GM23338 (cell line): ENCODE results near the gene VHLL. TPM values are rescaled to one million over a fixed set of nuclear protein-coding genes. Genes with fewer than 3 reads are reported as not detected.
"Not testable (repeated sequence)": the region's sequence is repeated elsewhere in the genome, so short reads cannot be mapped to it uniquely, and the experiment has no call there.

Source experiments
- ATAC-seq: fragments of 200-7000 bp; cut with Tn5 transposase; 3 replicates; pipeline ENCODE4 v1.9.1; 2020
- DNase-seq: peaks from one replicate; pipeline ENCODE4 v3.0.0-alpha.2; 2015; ENCODE audit warnings: low spot score
- H2AFZ ChIP-seq: fragments of 200-600 bp; sonication (generic); 2 replicates; pipeline ENCODE4 v1.8.0; 2016; ENCODE audit warnings: antibody characterized with exemption, mild to moderate bottlenecking, moderate library complexity
- H3F3A ChIP-seq: fragments of 200-600 bp; sonication (generic); replicated peaks from 2 replicates; pipeline ENCODE4 v1.8.0; 2017; ENCODE audit warnings: antibody characterized with exemption, mixed run types, low read depth
- H3K27ac ChIP-seq: fragments of 200-600 bp; sonication (generic); 2 replicates; pipeline ENCODE4 v1.6.1; 2016; ENCODE audit warnings: low read depth
- H3K27me3 ChIP-seq: fragments of 200-600 bp; sonication (generic); 2 replicates; pipeline ENCODE4 v1.8.0; 2016; ENCODE audit warnings: mild to moderate bottlenecking, mixed run types, moderate library complexity; ENCODE audit not compliant: insufficient read depth
- H3K36me3 ChIP-seq: fragments of 200-600 bp; sonication (generic); 2 replicates; pipeline ENCODE4 v1.8.0; 2016; ENCODE audit warnings: mild to moderate bottlenecking; ENCODE audit not compliant: insufficient read depth
- H3K4me1 ChIP-seq: fragments of 200-600 bp; sonication (generic); 2 replicates; pipeline ENCODE4 v1.8.0; 2016; ENCODE audit warnings: mild to moderate bottlenecking, moderate library complexity; ENCODE audit not compliant: insufficient read depth
- H3K4me2 ChIP-seq: fragments of 200-600 bp; sonication (generic); 2 replicates; pipeline ENCODE4 v1.7.1; 2017; ENCODE audit warnings: mixed run types
- H3K4me3 ChIP-seq: fragments of 200-600 bp; sonication (generic); 2 replicates; pipeline ENCODE4 v1.6.1; 2016; ENCODE audit warnings: mixed run types
- H3K79me2 ChIP-seq: fragments of 200-600 bp; sonication (generic); replicated peaks from 2 replicates; pipeline ENCODE4 v1.8.0; 2017; ENCODE audit warnings: mild to moderate bottlenecking; ENCODE audit not compliant: insufficient read depth
- H3K9me2 ChIP-seq: fragments of 200-600 bp; sonication (generic); 2 replicates; pipeline ENCODE4 v1.8.0; 2017; ENCODE audit not compliant: insufficient read depth
- H4K20me1 ChIP-seq: fragments of 200-600 bp; sonication (generic); replicated peaks from 2 replicates; pipeline ENCODE4 v1.8.0; 2017; ENCODE audit warnings: mild to moderate bottlenecking; ENCODE audit not compliant: insufficient read depth
- H3K27ac Mint-ChIP-seq: 2 replicates; pipeline ENCODE4 v1.8.0; 2020; ENCODE audit warnings: inconsistent platforms, mild to moderate bottlenecking, moderate library complexity, mixed read lengths
- H3K27me3 Mint-ChIP-seq: 3 replicates; pipeline ENCODE4 v1.8.0; 2022; ENCODE audit warnings: low read depth, mild to moderate bottlenecking, moderate library complexity, mixed read lengths, inconsistent platforms; ENCODE audit not compliant: insufficient read depth, poor library complexity
- H3K36me3 Mint-ChIP-seq: 3 replicates; pipeline ENCODE4 v1.8.0; 2021; ENCODE audit warnings: low read depth, mild to moderate bottlenecking, inconsistent platforms, moderate library complexity, mixed read lengths
- H3K4me1 Mint-ChIP-seq: 3 replicates; pipeline ENCODE4 v1.8.0; 2020; ENCODE audit warnings: mild to moderate bottlenecking, inconsistent platforms, mixed read lengths
- H3K4me3 Mint-ChIP-seq: 3 replicates; pipeline ENCODE4 v1.8.0; 2021; ENCODE audit warnings: moderate library complexity, mild to moderate bottlenecking, inconsistent platforms, mixed read lengths
- H3K9me3 Mint-ChIP-seq: 3 replicates; pipeline ENCODE4 v1.8.0; 2020; ENCODE audit warnings: moderate library complexity, mild to moderate bottlenecking, inconsistent platforms, mixed read lengths
- CREB1 ChIP-seq: fragments of 250-450 bp; sonication (Bioruptor Pico); IDR thresholded peaks from 2 replicates; pipeline ENCODE4 v1.5.0; 2020; ENCODE audit warnings: low read depth, mild to moderate bottlenecking, moderate library complexity
- EZH2 ChIP-seq: fragments of 200-600 bp; sonication (generic); IDR thresholded peaks from one replicate; pipeline ENCODE4 v1.8.0; 2017; ENCODE audit warnings: antibody characterized with exemption, mild to moderate bottlenecking, low read depth; ENCODE audit not compliant: unreplicated experiment
- EZH2phosphoT487 ChIP-seq: fragments of 200-600 bp; sonication (generic); IDR thresholded peaks from one replicate; pipeline ENCODE4 v1.8.1; 2018; ENCODE audit warnings: antibody characterized with exemption; ENCODE audit not compliant: unreplicated experiment
- JUNB ChIP-seq: IDR thresholded peaks from one replicate; pipeline ENCODE4 v1.6.1; 2016; ENCODE audit warnings: antibody characterized with exemption; ENCODE audit not compliant: unreplicated experiment
- NANOG ChIP-seq: IDR thresholded peaks from 2 replicates; pipeline ENCODE4 v1.6.1; 2016; ENCODE audit warnings: antibody characterized with exemption, borderline replicate concordance
- STAT1 ChIP-seq: IDR thresholded peaks from one replicate; pipeline ENCODE4 v1.6.1; 2016; ENCODE audit warnings: antibody characterized with exemption; ENCODE audit not compliant: unreplicated experiment
- ZNF114 ChIP-seq: fragments of 250-450 bp; sonication (Bioruptor Pico); IDR thresholded peaks from 2 replicates; pipeline ENCODE4 v1.5.0; 2020; ENCODE audit warnings: mild to moderate bottlenecking, moderate library complexity
- ZNF331 ChIP-seq: fragments of 250-450 bp; sonication (Bioruptor Pico); IDR thresholded peaks from 2 replicates; pipeline ENCODE4 v1.5.0; 2020; ENCODE audit warnings: low read depth, mild to moderate bottlenecking, moderate library complexity
- polyA plus RNA-seq: library from polyadenylated mRNA; unstranded; fragments of >200 nt; fragmentation: Nextera tagmentation; extraction: Ambion mirVana; gene quantifications from 2 replicates; pipeline ENCODE4 v1.2.1, GENCODE V29; 2016
- total RNA-seq: library from RNA; depleted of rRNA; stranded (reverse); fragments of >200 nt; shearing (Covaris generic); gene quantifications from 2 replicates; pipeline ENCODE4 v1.2.3, GENCODE V29; 2014
- TF ChIP-seq, protein P1 (sequence below), 2 experiments: fragments of 200-600 bp in 1 of 2; sonication (generic) in 1 of 2; conservative IDR thresholded peaks; 2 replicates each; pipeline versions ENCODE4 v1.5.1 to v1.6.1; 2016 to 2017; ENCODE audit warnings: antibody characterized with exemption in 2 of 2, low read depth in 2 of 2, mild to moderate bottlenecking in 2 of 2, moderate library complexity in 1 of 2
- TF ChIP-seq, protein P2 (sequence below): fragments of 250-450 bp; sonication (Bioruptor Pico); IDR thresholded peaks from 2 replicates; pipeline ENCODE4 v1.5.0; 2020; ENCODE audit warnings: mild to moderate bottlenecking, moderate library complexity

Gene VHLL
- total and polyA plus RNA-seq, 2 experiments from 2014 or later, result not detected

DNA sequence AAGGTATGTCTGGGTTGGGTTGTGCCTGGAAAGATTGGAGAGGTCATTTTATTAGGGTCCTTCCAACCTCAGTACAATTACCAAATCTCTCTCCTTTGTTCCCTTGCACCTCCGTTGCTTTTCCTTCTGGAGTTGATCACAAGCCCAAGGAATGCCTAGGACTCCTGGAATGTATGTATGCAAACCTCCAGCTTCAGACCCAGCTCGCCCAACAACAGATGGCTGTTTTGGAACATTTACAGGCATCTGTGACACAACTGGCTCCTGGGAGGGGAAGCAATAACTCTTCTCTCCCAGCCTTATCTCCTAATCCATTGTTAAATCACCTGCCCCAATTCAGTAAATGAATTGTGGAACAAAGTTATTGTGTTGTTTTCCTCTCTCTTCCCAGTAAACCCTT, 47.5 kb upstream of the VHLL start:
- Mint-ChIP-seq H3K9me3 (no peaks in the 10 kb centered on the region), H3K4me3 (no peak overlapping the region), H3K27me3 (no peaks in the 10 kb centered on the region), H3K36me3 (no peaks in the 10 kb centered on the region), H3K4me1 (no peaks in the 10 kb centered on the region), H3K27ac (no peak overlapping the region)
- H3K4me1 ChIP-seq, result no peaks in the 10 kb centered on the region
- no peaks in the 10 kb centered on the region for H3K79me2 ChIP-seq
- no peak overlapping the region for H2AFZ ChIP-seq
- no peak overlapping the region for H3K4me3 ChIP-seq
- H3K9me2 ChIP-seq, result no peaks in the 10 kb centered on the region
- H3F3A ChIP-seq, result no peaks in the 10 kb centered on the region; the same call in 1 of the 2 replicates
- H3K4me2 ChIP-seq, result no peak overlapping the region
- TF ChIP-seq STAT1, result no peak
- TF ChIP-seq, protein P1, sequence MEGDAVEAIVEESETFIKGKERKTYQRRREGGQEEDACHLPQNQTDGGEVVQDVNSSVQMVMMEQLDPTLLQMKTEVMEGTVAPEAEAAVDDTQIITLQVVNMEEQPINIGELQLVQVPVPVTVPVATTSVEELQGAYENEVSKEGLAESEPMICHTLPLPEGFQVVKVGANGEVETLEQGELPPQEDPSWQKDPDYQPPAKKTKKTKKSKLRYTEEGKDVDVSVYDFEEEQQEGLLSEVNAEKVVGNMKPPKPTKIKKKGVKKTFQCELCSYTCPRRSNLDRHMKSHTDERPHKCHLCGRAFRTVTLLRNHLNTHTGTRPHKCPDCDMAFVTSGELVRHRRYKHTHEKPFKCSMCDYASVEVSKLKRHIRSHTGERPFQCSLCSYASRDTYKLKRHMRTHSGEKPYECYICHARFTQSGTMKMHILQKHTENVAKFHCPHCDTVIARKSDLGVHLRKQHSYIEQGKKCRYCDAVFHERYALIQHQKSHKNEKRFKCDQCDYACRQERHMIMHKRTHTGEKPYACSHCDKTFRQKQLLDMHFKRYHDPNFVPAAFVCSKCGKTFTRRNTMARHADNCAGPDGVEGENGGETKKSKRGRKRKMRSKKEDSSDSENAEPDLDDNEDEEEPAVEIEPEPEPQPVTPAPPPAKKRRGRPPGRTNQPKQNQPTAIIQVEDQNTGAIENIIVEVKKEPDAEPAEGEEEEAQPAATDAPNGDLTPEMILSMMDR (conservative IDR thresholded peaks at IDR 0.05; ENCODE audit: low read depth in 2 of 2), result no peak
- H3K36me3 ChIP-seq, result no peaks in the 10 kb centered on the region
- H4K20me1 ChIP-seq, result no peaks in the 10 kb centered on the region; the same call in 1 of the 2 replicates
- no peaks in the 10 kb centered on the region for H3K27me3 ChIP-seq
- ATAC-seq (peak; percentile 45; the same call in 2 of the 3 replicates), DNase-seq (peak; percentile 56)
- no peak overlapping the region for H3K27ac ChIP-seq

DNA sequence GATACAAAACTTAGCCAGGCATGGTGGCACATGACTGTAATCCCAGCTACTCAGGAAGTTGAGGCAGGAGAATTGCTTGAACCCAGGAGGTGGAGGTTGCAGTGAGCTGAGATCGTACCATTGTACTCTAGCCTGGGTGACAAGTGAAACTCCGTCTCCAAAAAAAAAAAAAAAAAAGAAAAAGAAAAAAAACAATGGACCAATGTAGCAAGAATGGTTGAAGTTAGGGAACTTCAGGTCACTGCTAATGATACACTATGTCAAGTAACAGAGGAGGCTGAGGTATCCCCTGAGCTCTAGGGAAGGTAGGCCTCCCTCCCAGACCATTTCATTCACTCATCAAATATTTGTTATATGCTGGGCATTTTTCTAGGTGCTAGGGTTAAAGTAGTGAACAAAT, 46.9 kb upstream of the VHLL start:
- H3K9me3 Mint-ChIP-seq, H3K27ac Mint-ChIP-seq, H4K20me1 ChIP-seq, H3K4me1 Mint-ChIP-seq, H3K4me1 ChIP-seq, H3K9me2 ChIP-seq, H3K79me2 ChIP-seq, H3K27me3 ChIP-seq, ATAC-seq, H3F3A ChIP-seq, H3K27me3 Mint-ChIP-seq, H3K36me3 ChIP-seq, H3K4me2 ChIP-seq, DNase-seq, H3K36me3 Mint-ChIP-seq, H3K4me3 ChIP-seq, H2AFZ ChIP-seq, H3K27ac ChIP-seq, H3K4me3 Mint-ChIP-seq: not testable (repeated sequence)

DNA sequence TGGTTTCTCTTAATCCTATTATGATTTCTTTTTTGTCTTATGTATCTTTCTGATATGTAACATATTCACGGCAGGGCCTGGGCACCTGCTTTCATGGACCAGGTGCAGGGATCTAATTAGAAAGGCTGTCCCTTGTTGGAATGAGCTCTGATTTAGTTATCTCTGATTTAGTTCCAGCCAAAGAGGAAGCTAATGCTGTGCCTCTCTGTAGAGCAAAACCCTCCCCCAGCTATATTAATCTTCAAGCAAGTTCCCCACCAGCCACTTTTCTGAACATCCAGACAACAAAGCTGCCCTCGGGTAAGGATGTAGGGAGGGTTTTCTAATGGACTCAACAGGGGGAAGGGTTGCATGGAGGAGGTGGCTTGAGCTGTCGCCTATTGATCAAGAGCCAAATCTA, 45.3 kb upstream of the VHLL start:
- no peaks in the 10 kb centered on the region for H3K4me1 ChIP-seq
- no peaks in the 10 kb centered on the region for H3K27me3 ChIP-seq
- Mint-ChIP-seq H3K27ac (no peak overlapping the region), H3K4me1 (no peaks in the 10 kb centered on the region), H3K36me3 (no peaks in the 10 kb centered on the region), H3K9me3 (no peaks in the 10 kb centered on the region), H3K4me3 (no peak overlapping the region), H3K27me3 (no peaks in the 10 kb centered on the region)
- H2AFZ ChIP-seq, result no peak overlapping the region
- peaks cover 4% of the 10 kb centered on the region; the same call in 1 of the 2 replicates for H3F3A ChIP-seq
- ATAC-seq (no peak), DNase-seq (no peak)
- H3K36me3 ChIP-seq, result no peaks in the 10 kb centered on the region
- H3K4me2 ChIP-seq, result no peak overlapping the region
- H3K79me2 ChIP-seq, result no peaks in the 10 kb centered on the region
- no peak overlapping the region for H3K27ac ChIP-seq
- H4K20me1 ChIP-seq, result no peaks in the 10 kb centered on the region; the same call in 1 of the 2 replicates
- H3K9me2 ChIP-seq, result no peaks in the 10 kb centered on the region
- no peak overlapping the region for H3K4me3 ChIP-seq
- TF ChIP-seq EZH2 (no peak), NANOG (no peak), EZH2phosphoT487 (no peak), CREB1 (CRISPR knock-in tag) (no peak), ZNF331 (CRISPR knock-in tag) (no peak), JUNB (no peak), ZNF114 (CRISPR knock-in tag) (no peak)
- TF ChIP-seq, protein P2, sequence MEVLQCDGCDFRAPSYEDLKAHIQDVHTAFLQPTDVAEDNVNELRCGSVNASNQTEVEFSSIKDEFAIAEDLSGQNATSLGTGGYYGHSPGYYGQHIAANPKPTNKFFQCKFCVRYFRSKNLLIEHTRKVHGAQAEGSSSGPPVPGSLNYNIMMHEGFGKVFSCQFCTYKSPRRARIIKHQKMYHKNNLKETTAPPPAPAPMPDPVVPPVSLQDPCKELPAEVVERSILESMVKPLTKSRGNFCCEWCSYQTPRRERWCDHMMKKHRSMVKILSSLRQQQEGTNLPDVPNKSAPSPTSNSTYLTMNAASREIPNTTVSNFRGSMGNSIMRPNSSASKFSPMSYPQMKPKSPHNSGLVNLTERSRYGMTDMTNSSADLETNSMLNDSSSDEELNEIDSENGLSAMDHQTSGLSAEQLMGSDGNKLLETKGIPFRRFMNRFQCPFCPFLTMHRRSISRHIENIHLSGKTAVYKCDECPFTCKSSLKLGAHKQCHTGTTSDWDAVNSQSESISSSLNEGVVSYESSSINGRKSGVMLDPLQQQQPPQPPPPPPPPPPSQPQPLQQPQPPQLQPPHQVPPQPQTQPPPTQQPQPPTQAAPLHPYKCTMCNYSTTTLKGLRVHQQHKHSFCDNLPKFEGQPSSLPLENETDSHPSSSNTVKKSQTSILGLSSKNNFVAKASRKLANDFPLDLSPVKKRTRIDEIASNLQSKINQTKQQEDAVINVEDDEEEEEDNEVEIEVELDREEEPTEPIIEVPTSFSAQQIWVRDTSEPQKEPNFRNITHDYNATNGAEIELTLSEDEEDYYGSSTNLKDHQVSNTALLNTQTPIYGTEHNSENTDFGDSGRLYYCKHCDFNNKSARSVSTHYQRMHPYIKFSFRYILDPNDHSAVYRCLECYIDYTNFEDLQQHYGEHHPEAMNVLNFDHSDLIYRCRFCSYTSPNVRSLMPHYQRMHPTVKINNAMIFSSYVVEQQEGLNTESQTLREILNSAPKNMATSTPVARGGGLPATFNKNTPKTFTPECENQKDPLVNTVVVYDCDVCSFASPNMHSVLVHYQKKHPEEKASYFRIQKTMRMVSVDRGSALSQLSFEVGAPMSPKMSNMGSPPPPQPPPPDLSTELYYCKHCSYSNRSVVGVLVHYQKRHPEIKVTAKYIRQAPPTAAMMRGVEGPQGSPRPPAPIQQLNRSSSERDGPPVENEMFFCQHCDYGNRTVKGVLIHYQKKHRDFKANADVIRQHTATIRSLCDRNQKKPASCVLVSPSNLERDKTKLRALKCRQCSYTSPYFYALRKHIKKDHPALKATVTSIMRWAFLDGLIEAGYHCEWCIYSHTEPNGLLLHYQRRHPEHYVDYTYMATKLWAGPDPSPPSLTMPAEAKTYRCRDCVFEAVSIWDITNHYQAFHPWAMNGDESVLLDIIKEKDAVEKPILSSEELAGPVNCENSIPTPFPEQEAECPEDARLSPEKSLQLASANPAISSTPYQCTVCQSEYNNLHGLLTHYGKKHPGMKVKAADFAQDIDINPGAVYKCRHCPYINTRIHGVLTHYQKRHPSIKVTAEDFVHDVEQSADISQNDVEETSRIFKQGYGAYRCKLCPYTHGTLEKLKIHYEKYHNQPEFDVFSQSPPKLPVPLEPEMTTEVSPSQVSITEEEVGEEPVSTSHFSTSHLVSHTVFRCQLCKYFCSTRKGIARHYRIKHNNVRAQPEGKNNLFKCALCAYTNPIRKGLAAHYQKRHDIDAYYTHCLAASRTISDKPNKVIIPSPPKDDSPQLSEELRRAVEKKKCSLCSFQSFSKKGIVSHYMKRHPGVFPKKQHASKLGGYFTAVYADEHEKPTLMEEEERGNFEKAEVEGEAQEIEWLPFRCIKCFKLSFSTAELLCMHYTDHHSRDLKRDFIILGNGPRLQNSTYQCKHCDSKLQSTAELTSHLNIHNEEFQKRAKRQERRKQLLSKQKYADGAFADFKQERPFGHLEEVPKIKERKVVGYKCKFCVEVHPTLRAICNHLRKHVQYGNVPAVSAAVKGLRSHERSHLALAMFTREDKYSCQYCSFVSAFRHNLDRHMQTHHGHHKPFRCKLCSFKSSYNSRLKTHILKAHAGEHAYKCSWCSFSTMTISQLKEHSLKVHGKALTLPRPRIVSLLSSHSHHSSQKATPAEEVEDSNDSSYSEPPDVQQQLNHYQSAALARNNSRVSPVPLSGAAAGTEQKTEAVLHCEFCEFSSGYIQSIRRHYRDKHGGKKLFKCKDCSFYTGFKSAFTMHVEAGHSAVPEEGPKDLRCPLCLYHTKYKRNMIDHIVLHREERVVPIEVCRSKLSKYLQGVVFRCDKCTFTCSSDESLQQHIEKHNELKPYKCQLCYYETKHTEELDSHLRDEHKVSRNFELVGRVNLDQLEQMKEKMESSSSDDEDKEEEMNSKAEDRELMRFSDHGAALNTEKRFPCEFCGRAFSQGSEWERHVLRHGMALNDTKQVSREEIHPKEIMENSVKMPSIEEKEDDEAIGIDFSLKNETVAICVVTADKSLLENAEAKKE (CRISPR knock-in tag), result no peak
